T-cell (primary cell): ENCODE results near the gene PDXDC1. TPM values are rescaled to one million over a fixed set of nuclear protein-coding genes. Genes with fewer than 3 reads are reported as not detected.
A peak's percentile ranks its signal among the peaks of the same experiment; 100 is the strongest.
"Not testable (repeated sequence)": the region's sequence is repeated elsewhere in the genome, so short reads cannot be mapped to it uniquely, and the experiment has no call there.

Experiments
- ATAC-seq, 4 experiments: fragments of 200-7000 bp in 3 of 4; fragments of 150-1000 bp in 1 of 4; cut with Tn5 transposase; replicated peaks in 1 of 4; 1 replicate in 3 of 4; 2 replicates in 1 of 4; pipeline ENCODE4 v1.10.0; 2021; ENCODE audit warnings: moderate library complexity in 3 of 4, mild to moderate bottlenecking in 2 of 4, moderate number of reproducible peaks in 1 of 4
- CTCF ChIA-PET, 2 donors: fragments of 300-600 bp; sonication (Branson Sonifier 250); formaldehyde crosslinking; loops; one replicate each; lab custom pipeline; 2022; ENCODE audit warnings: antibody characterized with exemption in 2 of 2; lab: Charles Lee
- POLR2A ChIA-PET, 2 donors: fragments of 300-600 bp; sonication (Branson Sonifier 250); formaldehyde crosslinking; loops; one replicate each; lab custom pipeline; 2022; ENCODE audit warnings: antibody characterized with exemption in 2 of 2; lab: Charles Lee
- DNase-seq, 35 experiments: peaks; one replicate each; pipeline versions ENCODE4 v3.0.0 to v3.0.0-alpha.2; 2013 to 2023
- H3K27ac ChIP-seq: one replicate; pipeline ENCODE4 v1.5.1; 2013; ENCODE audit warnings: low read length
- H3K27me3 ChIP-seq, 2 experiments: replicated peaks in 1 of 2; 1 replicate in 1 of 2; 2 replicates in 1 of 2; pipeline versions ENCODE4 v1.6.1 to v1.7.0; 2013; ENCODE audit warnings: low read length in 1 of 2, mixed read lengths in 1 of 2; ENCODE audit not compliant: control insufficient read depth in 2 of 2, insufficient read depth in 2 of 2; ENCODE audit errors: extremely low read depth in 1 of 2
- H3K36me3 ChIP-seq, 2 donors: 1 replicate in 1 of 2; 2 replicates in 1 of 2; pipeline versions ENCODE4 v1.6.1 to v1.7.0; 2013; ENCODE audit warnings: low read length in 1 of 2; ENCODE audit not compliant: control insufficient read depth in 2 of 2, insufficient read depth in 1 of 2; ENCODE audit errors: extremely low read depth in 1 of 2
- H3K4me1 ChIP-seq, 2 experiments: 1 replicate in 1 of 2; 2 replicates in 1 of 2; pipeline versions ENCODE4 v1.6.1 to v1.7.0; 2013; ENCODE audit warnings: low read length in 2 of 2, mixed read lengths in 1 of 2; ENCODE audit not compliant: insufficient read depth in 2 of 2, control insufficient read depth in 1 of 2; ENCODE audit errors: extremely low read depth in 1 of 2
- H3K4me3 ChIP-seq, 2 donors: 1 replicate in 1 of 2; 2 replicates in 1 of 2; pipeline versions ENCODE4 v1.5.1 to v1.7.0; 2013; ENCODE audit warnings: mild to moderate bottlenecking in 2 of 2, low read length in 1 of 2, moderate library complexity in 1 of 2; ENCODE audit not compliant: control insufficient read depth in 1 of 2; ENCODE audit errors: extremely low read depth in 1 of 2
- H3K9me3 ChIP-seq: 2 replicates; pipeline ENCODE4 v1.7.0; 2013
- H3K27ac Mint-ChIP-seq, 2 donors: one replicate each; pipeline ENCODE4 v1.8.0; 2020 to 2021; ENCODE audit warnings: mild to moderate bottlenecking in 2 of 2, mixed read lengths in 2 of 2
- H3K27me3 Mint-ChIP-seq, 2 donors: one replicate each; pipeline ENCODE4 v1.8.0; 2021 to 2022; ENCODE audit warnings: mixed read lengths in 2 of 2
- H3K36me3 Mint-ChIP-seq: one replicate; pipeline ENCODE4 v1.8.0; 2021; ENCODE audit warnings: mixed read lengths
- H3K4me1 Mint-ChIP-seq, 3 donors: one replicate each; pipeline ENCODE4 v1.8.0; 2020 to 2022; ENCODE audit warnings: mixed read lengths in 3 of 3, mild to moderate bottlenecking in 1 of 3
- H3K4me3 Mint-ChIP-seq, 3 donors: one replicate each; pipeline ENCODE4 v1.8.0; 2020 to 2022; ENCODE audit warnings: mild to moderate bottlenecking in 3 of 3, mixed read lengths in 3 of 3, moderate library complexity in 3 of 3
- H3K9me3 Mint-ChIP-seq, 3 donors: one replicate each; pipeline ENCODE4 v1.8.0; 2020 to 2022; ENCODE audit warnings: mixed read lengths in 3 of 3
- WGBS: methylation state at CpG from one replicate; pipeline ENCODE4 v1.1.5; 2013; ENCODE audit warnings: missing lambda C conversion rate; ENCODE audit not compliant: insufficient coverage; 5-methylcytosine and 5-hydroxymethylcytosine counted together
- total RNA-seq, 35 experiments: library from RNA in 6 of 35; stranded (reverse) in 6 of 35; fragments of 120-200 nt in 1 of 35; gene quantifications; one replicate each; pipeline versions ENCODE4 v1.2.1 to v1.2.4 and lab custom pipeline; 2013 to 2026

PDXDC1 gene
- total RNA-seq, 5 donors from 2014 or later (not counting 1 experiment from before 2014, with no cell fraction given), result 63.3 to 84.7 (median 72.4) TPM

DNA sequence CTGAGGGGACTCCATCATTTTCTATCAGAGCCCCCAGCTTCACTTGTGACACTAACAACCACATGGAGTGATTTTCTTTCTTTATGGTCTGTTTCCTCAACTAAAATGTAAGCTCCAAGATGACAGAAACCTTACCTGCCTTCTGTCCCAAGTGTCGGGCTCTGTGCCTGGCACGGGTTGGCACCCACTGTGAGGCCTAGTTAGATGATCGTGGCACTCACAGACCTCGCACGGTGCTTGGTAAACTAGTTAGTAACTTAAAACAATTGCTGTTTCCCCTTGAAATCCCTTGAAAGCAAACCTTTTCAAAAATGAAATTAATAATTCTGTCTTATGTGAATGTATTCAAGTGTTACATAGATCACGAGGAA, 53.5 kb downstream of the PDXDC1 start:
- H3K4me3 Mint-ChIP-seq, DNase-seq, H3K27me3 ChIP-seq, H3K9me3 ChIP-seq, CTCF ChIA-PET, H3K4me3 ChIP-seq, ATAC-seq, POLR2A ChIA-PET, H3K9me3 Mint-ChIP-seq, H3K27ac ChIP-seq, H3K27me3 Mint-ChIP-seq: not testable (repeated sequence)
- H3K36me3 Mint-ChIP-seq, result peaks cover 63% of the 10 kb centered on the region
- peaks cover 17 to 27% (median 22%) of the 10 kb centered on the region in 3 donors for H3K4me1 Mint-ChIP-seq
- peak overlapping the region in 1 of 2 donors; percentile 40 for H3K27ac Mint-ChIP-seq
- Histone ChIP-seq H3K36me3 (peaks cover 4 to 66% of the 10 kb centered on the region in 2 donors), H3K4me1 (peaks cover 0 to 20% of the 10 kb centered on the region in 2 experiments)
- 96% methylated on average over 6 of the region's 6 CpGs for WGBS

GRCh38 chr16:15028801-15029698, 54.2 kb downstream of the PDXDC1 start:
- peak in 1 of 4 experiments; percentile 25 for ATAC-seq

GRCh38 chr16:15029749-15030148, 54.9 kb downstream of the PDXDC1 start:
- WGBS, result 90% methylated on average over 3 of the region's 6 CpGs

More at GRCh38 chr16:15028801-15029698, 54.2 kb downstream of the PDXDC1 start:
- POLR2A ChIA-PET, H3K4me3 ChIP-seq, CTCF ChIA-PET, H3K9me3 Mint-ChIP-seq, H3K27me3 ChIP-seq, H3K9me3 ChIP-seq, H3K4me3 Mint-ChIP-seq, H3K27me3 Mint-ChIP-seq, DNase-seq, H3K27ac ChIP-seq: not testable (repeated sequence)
- WGBS, result 96% methylated on average over 17 of the region's 27 CpGs
- Mint-ChIP-seq H3K27ac (peak overlapping the region in 1 of 2 donors; percentile 40), H3K36me3 (peaks cover 66% of the 10 kb centered on the region), H3K4me1 (peaks cover 17 to 27% (median 22%) of the 10 kb centered on the region in 3 donors)
- Histone ChIP-seq H3K36me3 (peaks cover 8 to 66% of the 10 kb centered on the region in 2 donors), H3K4me1 (peaks cover 0 to 20% of the 10 kb centered on the region in 2 experiments)

DNA sequence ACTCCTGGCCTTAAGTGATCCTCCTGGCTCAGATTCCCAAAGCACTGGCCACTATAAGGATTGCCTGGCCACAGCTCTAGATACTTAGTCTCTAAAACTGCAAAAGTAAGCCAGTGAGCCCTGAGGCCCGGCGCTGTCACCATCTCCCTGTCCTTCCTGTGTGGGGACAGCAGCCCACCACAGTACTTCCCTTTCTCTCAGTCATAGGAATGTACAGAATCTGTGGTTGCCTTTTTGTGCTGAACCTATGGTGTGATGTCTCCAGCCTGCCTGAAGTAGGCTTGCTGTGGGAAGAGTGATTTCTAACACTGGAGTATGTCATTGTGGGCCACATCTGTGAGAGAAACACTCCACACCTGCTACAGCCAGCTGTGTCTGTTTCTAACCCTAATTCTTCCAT, 56.4 kb downstream of the PDXDC1 start:
- DNase-seq (peak in 1 of 35 experiments; percentile 26), ATAC-seq (peak in 2 of 4 experiments; percentile 23 to 40)
- Histone ChIP-seq H3K4me3 (no peak overlapping the region), H3K4me1 (peaks cover 0 to 20% of the 10 kb centered on the region in 2 experiments), H3K9me3 (no peaks in the 10 kb centered on the region), H3K36me3 (peaks cover 20 to 74% of the 10 kb centered on the region in 2 donors), H3K27me3 (no peaks in the 10 kb centered on the region), H3K27ac (peak overlapping the region; percentile 1)
- H3K9me3 Mint-ChIP-seq, result no peaks in the 10 kb centered on the region
- no CpG with 5 or more reads among the region's 2 CpGs for WGBS
- peaks cover 17 to 20% (median 18%) of the 10 kb centered on the region in 3 donors for H3K4me1 Mint-ChIP-seq
- peaks cover 57% of the 10 kb centered on the region for H3K36me3 Mint-ChIP-seq
- H3K27me3 Mint-ChIP-seq, result no peaks in the 10 kb centered on the region
- ChIA-PET CTCF (no interaction called here), POLR2A (no interaction called here)
- peak overlapping the region; percentile 58 to 87 for H3K27ac Mint-ChIP-seq
- H3K4me3 Mint-ChIP-seq, result no peak overlapping the region

More at GRCh38 chr16:15029749-15030148, 54.9 kb downstream of the PDXDC1 start:
- H3K9me3 Mint-ChIP-seq, CTCF ChIA-PET, H3K27ac ChIP-seq, DNase-seq, H3K4me3 ChIP-seq, H3K27me3 ChIP-seq, ATAC-seq, H3K27me3 Mint-ChIP-seq, H3K4me3 Mint-ChIP-seq, H3K27ac Mint-ChIP-seq, POLR2A ChIA-PET, H3K9me3 ChIP-seq: not testable (repeated sequence)
- Mint-ChIP-seq H3K36me3 (peaks cover 62% of the 10 kb centered on the region), H3K4me1 (peaks cover 17 to 24% (median 22%) of the 10 kb centered on the region in 3 donors)
- Histone ChIP-seq H3K36me3 (peaks cover 15 to 68% of the 10 kb centered on the region in 2 donors), H3K4me1 (peaks cover 0 to 20% of the 10 kb centered on the region in 2 experiments)

DNA sequence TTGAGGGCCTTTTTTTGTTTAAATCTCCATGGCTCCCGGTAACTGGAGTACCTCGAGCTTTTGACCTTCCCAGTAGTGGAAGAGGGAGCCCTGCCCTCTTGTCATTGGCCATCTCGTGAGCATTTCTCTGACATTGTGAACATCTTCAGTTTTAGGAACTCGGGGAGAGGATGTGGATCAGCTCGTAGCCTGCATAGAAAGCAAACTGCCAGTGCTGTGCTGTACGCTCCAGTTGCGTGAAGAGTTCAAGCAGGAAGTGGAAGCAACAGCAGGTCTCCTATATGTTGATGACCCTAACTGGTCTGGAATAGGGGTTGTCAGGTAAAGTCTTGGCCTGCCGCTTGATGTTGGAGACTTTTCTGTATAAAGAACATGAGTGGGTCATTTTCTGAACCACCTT, 56.8 kb downstream of the PDXDC1 start:
- Mint-ChIP-seq H3K4me1 (peaks cover 17 to 20% (median 18%) of the 10 kb centered on the region in 3 donors), H3K36me3 (peaks cover 60% of the 10 kb centered on the region), H3K9me3 (no peaks in the 10 kb centered on the region), H3K4me3 (no peak overlapping the region), H3K27me3 (no peaks in the 10 kb centered on the region), H3K27ac (peak overlapping the region; percentile 58 to 87)
- Histone ChIP-seq H3K4me3 (no peak overlapping the region), H3K9me3 (no peaks in the 10 kb centered on the region), H3K27me3 (no peaks in the 10 kb centered on the region), H3K27ac (peak overlapping the region; percentile 1), H3K36me3 (peaks cover 20 to 78% of the 10 kb centered on the region in 2 donors), H3K4me1 (peaks cover 0 to 20% of the 10 kb centered on the region in 2 experiments)
- CTCF ChIA-PET, result no interaction called here
- no peak for DNase-seq
- POLR2A ChIA-PET, result no interaction called here
- WGBS, result 94% methylated on average over 8 of the region's 8 CpGs
- ATAC-seq, result no peak

DNA sequence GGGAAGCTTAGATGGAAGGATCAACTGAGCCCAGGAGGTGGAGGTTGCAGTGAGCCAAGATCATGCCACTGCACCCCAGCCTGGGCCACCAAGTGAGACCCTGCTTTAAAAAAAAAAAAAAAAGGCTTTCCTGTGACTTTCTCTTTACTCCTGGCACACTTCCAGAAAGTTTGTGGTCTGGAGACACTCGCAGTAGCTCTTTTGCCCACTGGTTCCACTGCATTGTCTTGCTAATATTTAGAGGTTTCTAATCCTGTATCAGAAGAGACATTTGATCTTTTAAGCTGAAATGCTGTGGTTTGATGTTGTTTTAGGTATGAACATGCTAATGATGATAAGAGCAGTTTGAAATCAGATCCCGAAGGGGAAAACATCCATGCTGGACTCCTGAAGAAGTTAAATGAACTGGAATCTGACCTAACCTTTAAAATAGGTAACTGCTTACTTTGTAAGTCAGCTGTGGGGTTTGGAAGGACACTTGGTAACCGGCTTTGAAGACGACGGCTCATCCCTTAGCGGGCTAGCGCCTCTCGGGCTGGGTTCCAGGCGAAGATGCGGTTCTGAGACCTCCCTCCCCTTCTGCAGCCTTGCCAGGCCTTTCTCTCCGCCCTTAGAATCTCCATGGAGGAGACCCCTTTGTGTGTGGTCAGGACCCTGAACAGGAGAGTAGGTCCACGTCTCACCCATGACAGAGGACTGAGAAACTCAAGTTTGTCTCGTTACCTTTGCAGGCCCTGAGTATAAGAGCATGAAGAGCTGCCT, 57.9 kb downstream of the PDXDC1 start:
- no peaks in the 10 kb centered on the region for H3K9me3 Mint-ChIP-seq
- H3K4me3 Mint-ChIP-seq, result no peak overlapping the region
- peak overlapping the region; percentile 28 to 87 for H3K27ac Mint-ChIP-seq
- POLR2A ChIA-PET, result no interaction called here
- peaks cover 63% of the 10 kb centered on the region for H3K36me3 Mint-ChIP-seq
- WGBS, result 75% methylated on average over 3 of the region's 13 CpGs
- no peak for ATAC-seq
- H3K4me3 ChIP-seq, result no peak overlapping the region
- no peaks in the 10 kb centered on the region for H3K9me3 ChIP-seq
- DNase-seq, result peak in 1 of 35 experiments; percentile 52
- H3K36me3 ChIP-seq, result peaks cover 20 to 81% of the 10 kb centered on the region in 2 donors
- H3K4me1 ChIP-seq, result peaks cover 0 to 20% of the 10 kb centered on the region in 2 experiments
- CTCF ChIA-PET, result interaction anchor here in 1 of 2 donors (0.7 kb wide), 1 partner anchor 648 kb away, joined by 3 read pairs; no protein-coding TSS in a partner anchor
- H3K27me3 Mint-ChIP-seq, result no peaks in the 10 kb centered on the region
- no peak overlapping the region for H3K27ac ChIP-seq
- H3K4me1 Mint-ChIP-seq, result peaks cover 17 to 20% (median 18%) of the 10 kb centered on the region in 3 donors
- H3K27me3 ChIP-seq, result no peaks in the 10 kb centered on the region
